Activated naive CD8-positive, alpha-beta T cell treated with anti-CD3 and anti-CD28 coated beads for 36 hours (primary cell): ENCODE measurements around the gene DCAF15. TPM values are rescaled to one million over a fixed set of nuclear protein-coding genes. Genes with fewer than 3 reads are reported as not detected.

ENCODE experiments used
- DNase-seq: peaks from one replicate; pipeline ENCODE4 v3.0.0; 2021
- H3K27ac Mint-ChIP-seq: one replicate; pipeline ENCODE4 v1.8.0; 2022; ENCODE audit warnings: mild to moderate bottlenecking, moderate library complexity, mixed read lengths
- H3K27me3 Mint-ChIP-seq: one replicate; pipeline ENCODE4 v1.8.0; 2022; ENCODE audit warnings: mild to moderate bottlenecking, mixed read lengths
- H3K36me3 Mint-ChIP-seq: one replicate; pipeline ENCODE4 v1.8.0; 2021; ENCODE audit warnings: mild to moderate bottlenecking, mixed read lengths
- H3K4me1 Mint-ChIP-seq: one replicate; pipeline ENCODE4 v1.8.0; 2021; ENCODE audit warnings: mixed read lengths
- H3K4me3 Mint-ChIP-seq: one replicate; pipeline ENCODE4 v1.8.0; 2022; ENCODE audit warnings: mild to moderate bottlenecking, moderate library complexity, mixed read lengths
- H3K9me3 Mint-ChIP-seq: one replicate; pipeline ENCODE4 v1.8.0; 2022; ENCODE audit warnings: mixed read lengths
- total RNA-seq, 2 experiments: library from RNA; stranded (reverse); gene quantifications; one replicate each; pipeline ENCODE4 v1.2.3, GENCODE V29; 2021

Gene DCAF15
- total RNA-seq, 2 experiments from 2014 or later = 54.3 to 54.6 TPM

GRCh38 chr19:13974073-13974472, 21.8 kb downstream of the DCAF15 start:
- Mint-ChIP-seq H3K4me3 (no peak overlapping the region), H3K27ac (no peak overlapping the region), H3K4me1 (peaks cover 13% of the 10 kb centered on the region), H3K9me3 (no peaks in the 10 kb centered on the region), H3K27me3 (no peaks in the 10 kb centered on the region), H3K36me3 (peaks cover 10% of the 10 kb centered on the region)
- peak; percentile 35 for DNase-seq

- no peaks in the 10 kb centered on the region for H3K27me3 Mint-ChIP-seq
- peaks cover 8% of the 10 kb centered on the region for H3K36me3 Mint-ChIP-seq
- H3K9me3 Mint-ChIP-seq = no peaks in the 10 kb centered on the region
- H3K4me1 Mint-ChIP-seq = peaks cover 19% of the 10 kb centered on the region
- H3K4me3 Mint-ChIP-seq = no peak overlapping the region
- no peak overlapping the region for H3K27ac Mint-ChIP-seq
- DNase-seq = no peak
Measured at GRCh38 chr19:13975870-13976269, 23.6 kb downstream of the DCAF15 start.

- Mint-ChIP-seq H3K4me3 (no peak overlapping the region), H3K27me3 (no peaks in the 10 kb centered on the region), H3K9me3 (no peaks in the 10 kb centered on the region), H3K27ac (no peak overlapping the region), H3K4me1 (peaks cover 22% of the 10 kb centered on the region), H3K36me3 (peaks cover 8% of the 10 kb centered on the region)
- no peak for DNase-seq
Measured at GRCh38 chr19:13976446-13976845, 24.1 kb downstream of the DCAF15 start.

- Mint-ChIP-seq H3K4me1 (peaks cover 31% of the 10 kb centered on the region), H3K27me3 (no peaks in the 10 kb centered on the region), H3K36me3 (peaks cover 10% of the 10 kb centered on the region), H3K9me3 (no peaks in the 10 kb centered on the region), H3K4me3 (peak overlapping the region; percentile 42), H3K27ac (no peak overlapping the region)
- DNase-seq = no peak
Measured at GRCh38 chr19:13977803-13978202, 25.5 kb downstream of the DCAF15 start.

GRCh38 chr19:13978351-13979243, 26.3 kb downstream of the DCAF15 start:
- no peaks in the 10 kb centered on the region for H3K27me3 Mint-ChIP-seq
- peak overlapping the region; percentile 58 for H3K27ac Mint-ChIP-seq
- H3K4me3 Mint-ChIP-seq = peak overlapping the region; percentile 42
- H3K4me1 Mint-ChIP-seq = peaks cover 36% of the 10 kb centered on the region
- peaks cover 8% of the 10 kb centered on the region for H3K36me3 Mint-ChIP-seq
- peak; percentile 68 for DNase-seq
- no peaks in the 10 kb centered on the region for H3K9me3 Mint-ChIP-seq

GRCh38 chr19:13979244-13979615, 26.9 kb downstream of the DCAF15 start:
- Mint-ChIP-seq H3K9me3 (no peaks in the 10 kb centered on the region), H3K27me3 (no peaks in the 10 kb centered on the region), H3K27ac (no peak overlapping the region), H3K4me3 (peak overlapping the region; percentile 48), H3K4me1 (peaks cover 34% of the 10 kb centered on the region), H3K36me3 (peaks cover 4% of the 10 kb centered on the region)
- DNase-seq = no peak

- Mint-ChIP-seq H3K27ac (no peak overlapping the region), H3K4me3 (peak overlapping the region; percentile 48), H3K4me1 (peaks cover 31% of the 10 kb centered on the region), H3K27me3 (no peaks in the 10 kb centered on the region), H3K9me3 (no peaks in the 10 kb centered on the region), H3K36me3 (peaks cover 2% of the 10 kb centered on the region)
- DNase-seq = no peak
Measured at GRCh38 chr19:13979686-13980085, 27.4 kb downstream of the DCAF15 start.

GRCh38 chr19:13980340-13980739, 28.0 kb downstream of the DCAF15 start:
- Mint-ChIP-seq H3K9me3 (no peaks in the 10 kb centered on the region), H3K27me3 (no peaks in the 10 kb centered on the region), H3K27ac (no peak overlapping the region), H3K4me3 (no peak overlapping the region), H3K4me1 (peaks cover 34% of the 10 kb centered on the region), H3K36me3 (peaks cover 2% of the 10 kb centered on the region)
- no peak for DNase-seq

- H3K36me3 Mint-ChIP-seq = peaks cover 5% of the 10 kb centered on the region
- no peak overlapping the region for H3K4me3 Mint-ChIP-seq
Measured at GRCh38 chr19:13981021-13981420, 28.7 kb downstream of the DCAF15 start.

GRCh38 chr19:13981467-13981866, 29.2 kb downstream of the DCAF15 start:
- Mint-ChIP-seq H3K4me1 (peaks cover 43% of the 10 kb centered on the region), H3K9me3 (no peaks in the 10 kb centered on the region), H3K36me3 (peaks cover 5% of the 10 kb centered on the region), H3K27ac (no peak overlapping the region), H3K4me3 (no peak overlapping the region), H3K27me3 (no peaks in the 10 kb centered on the region)
- DNase-seq = no peak

More at GRCh38 chr19:13981021-13981420, 28.7 kb downstream of the DCAF15 start:
- DNase-seq = no peak
- Mint-ChIP-seq H3K27ac (no peak overlapping the region), H3K9me3 (no peaks in the 10 kb centered on the region), H3K27me3 (no peaks in the 10 kb centered on the region), H3K4me1 (peaks cover 41% of the 10 kb centered on the region)

- peaks cover 47% of the 10 kb centered on the region for H3K4me1 Mint-ChIP-seq
- H3K27ac Mint-ChIP-seq = no peak overlapping the region
- H3K9me3 Mint-ChIP-seq = no peaks in the 10 kb centered on the region
- no peak for DNase-seq
- no peak overlapping the region for H3K4me3 Mint-ChIP-seq
- no peaks in the 10 kb centered on the region for H3K27me3 Mint-ChIP-seq
- peaks cover 5% of the 10 kb centered on the region for H3K36me3 Mint-ChIP-seq
Measured at GRCh38 chr19:13981988-13982501, 29.7 kb downstream of the DCAF15 start.

- Mint-ChIP-seq H3K4me3 (no peak overlapping the region), H3K4me1 (peaks cover 53% of the 10 kb centered on the region), H3K27me3 (no peaks in the 10 kb centered on the region), H3K27ac (no peak overlapping the region), H3K36me3 (peaks cover 5% of the 10 kb centered on the region), H3K9me3 (no peaks in the 10 kb centered on the region)
- DNase-seq = no peak
Measured at GRCh38 chr19:13982773-13983172, 30.5 kb downstream of the DCAF15 start.

GRCh38 chr19:13983213-13983889, 31.0 kb downstream of the DCAF15 start:
- no peaks in the 10 kb centered on the region for H3K9me3 Mint-ChIP-seq
- H3K27me3 Mint-ChIP-seq = no peaks in the 10 kb centered on the region
- peaks cover 5% of the 10 kb centered on the region for H3K36me3 Mint-ChIP-seq
- H3K4me3 Mint-ChIP-seq = peak overlapping the region; percentile 22
- peaks cover 53% of the 10 kb centered on the region for H3K4me1 Mint-ChIP-seq
- H3K27ac Mint-ChIP-seq = peak overlapping the region; percentile 48
- no peak for DNase-seq

GRCh38 chr19:13984186-13984585, 31.9 kb downstream of the DCAF15 start:
- Mint-ChIP-seq H3K4me1 (peaks cover 57% of the 10 kb centered on the region), H3K9me3 (no peaks in the 10 kb centered on the region), H3K27me3 (no peaks in the 10 kb centered on the region), H3K36me3 (peaks cover 12% of the 10 kb centered on the region), H3K4me3 (no peak overlapping the region), H3K27ac (no peak overlapping the region)
- DNase-seq = no peak
